ENCODE measurements around the gene TBPL1.
"Not testable (repeated sequence)": the region's sequence is repeated elsewhere in the genome, so short reads cannot be mapped to it uniquely, and the experiment has no call there.

The TBPL1 gene

GRCh38 chr6:133977983-133978895, 25.2 kb downstream of the TBPL1 start:
- no peak for DNase-seq

GRCh38 chr6:133978896-133979240, 25.8 kb downstream of the TBPL1 start:
- DNase-seq = no peak

- DNase-seq = not testable (repeated sequence)
Measured at GRCh38 chr6:133979269-133979963, 26.4 kb downstream of the TBPL1 start.

GRCh38 chr6:133980168-133980567, 27.1 kb downstream of the TBPL1 start:
- no peak for DNase-seq

- no peak for DNase-seq
Measured at GRCh38 chr6:133983099-133983939, 30.3 kb downstream of the TBPL1 start.

DNA sequence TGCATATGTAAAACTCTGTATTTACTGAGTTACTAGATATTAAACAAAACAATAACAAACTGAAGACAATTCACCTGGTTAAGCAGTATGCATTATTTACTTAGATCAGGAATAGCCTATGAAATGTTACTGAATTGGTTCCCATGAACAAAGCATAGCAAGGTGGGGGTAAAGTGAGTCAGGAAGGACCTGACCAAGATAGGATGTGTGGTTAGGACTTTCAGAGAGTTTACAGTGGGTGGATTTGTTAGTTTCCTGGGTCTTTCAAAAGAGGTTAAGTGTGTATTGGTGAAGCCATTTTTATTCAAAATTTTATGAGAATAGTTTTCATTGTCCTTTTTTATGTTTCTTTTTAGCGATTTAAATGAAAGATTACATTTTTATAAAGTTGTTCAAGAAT, 32.9 kb downstream of the TBPL1 start:
- DNase-seq = no peak

GRCh38 chr6:133986942-133987341, 33.9 kb downstream of the TBPL1 start:
- DNase-seq = no peak

GRCh38 chr6:133989525-133989924, 36.5 kb downstream of the TBPL1 start:
- no peak for DNase-seq

GRCh38 chr6:133990321-133990720, 37.3 kb downstream of the TBPL1 start:
- DNase-seq = no peak

GRCh38 chr6:133991096-133991593, 38.1 kb downstream of the TBPL1 start:
- DNase-seq = no peak

GRCh38 chr6:133992992-133993680, 40.1 kb downstream of the TBPL1 start:
- DNase-seq = no peak

DNA sequence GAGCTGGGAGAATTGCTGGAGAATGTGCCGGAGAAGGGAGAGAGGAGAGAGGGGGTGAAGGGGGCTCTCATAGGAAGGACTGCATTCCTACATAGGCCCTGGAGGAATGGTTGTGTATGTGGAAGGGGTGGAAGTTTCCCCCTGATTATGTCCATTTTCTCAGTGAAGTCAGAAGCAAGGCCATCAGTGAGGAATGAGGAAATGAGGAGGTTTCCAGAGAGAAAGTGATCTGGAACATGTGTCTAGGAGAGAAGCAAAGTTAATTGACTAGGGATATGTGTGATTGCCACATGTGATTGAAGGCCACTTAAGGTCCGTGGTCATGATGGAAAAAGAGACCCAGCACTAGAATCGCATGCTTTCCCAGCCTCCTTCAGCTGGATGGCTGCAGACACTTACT, 42.3 kb downstream of the TBPL1 start:
- no peak for DNase-seq

GRCh38 chr6:133995758-133996157, 42.7 kb downstream of the TBPL1 start:
- DNase-seq = no peak

DNA sequence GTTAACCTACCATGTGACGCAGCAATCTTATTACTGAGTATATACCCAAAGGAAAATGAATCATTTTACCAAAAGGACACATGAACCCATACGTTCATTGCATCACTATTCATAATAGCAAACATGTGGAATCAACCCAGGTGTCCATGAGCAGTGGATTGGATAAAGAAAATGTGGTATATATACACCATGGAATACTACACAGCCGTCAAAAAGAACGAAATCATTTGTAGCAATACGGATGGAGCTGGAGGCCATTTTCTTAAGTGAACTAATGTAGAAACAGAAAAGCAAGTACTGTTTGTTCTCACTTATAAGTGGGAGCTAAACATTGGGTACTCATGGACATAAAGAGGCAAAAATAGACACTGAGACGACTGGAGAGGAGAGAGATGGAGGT, 44.2 kb downstream of the TBPL1 start:
- DNase-seq = no peak

DNA sequence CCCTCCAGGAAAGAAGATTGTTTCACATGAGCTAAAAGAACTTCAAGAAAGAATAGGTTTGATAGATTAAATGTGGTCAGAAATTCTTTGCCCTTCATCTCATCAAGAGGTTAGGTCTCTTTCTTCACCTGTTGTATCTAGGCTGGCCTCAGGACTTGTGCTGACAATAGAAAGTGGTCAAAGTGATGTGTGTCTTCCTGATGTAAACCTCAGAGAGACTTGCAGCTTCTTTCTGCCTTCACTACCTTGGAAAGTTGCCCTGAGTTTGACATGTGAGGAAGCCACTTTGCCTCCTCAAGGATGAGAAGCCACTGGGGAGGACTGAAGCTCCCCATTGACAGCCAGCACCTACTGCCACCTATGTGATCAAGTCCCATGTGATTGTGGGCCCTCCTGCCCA, 46.3 kb downstream of the TBPL1 start:
- DNase-seq = no peak

- no peak for DNase-seq
Measured at GRCh38 chr6:134000443-134000842, 47.4 kb downstream of the TBPL1 start.

DNA sequence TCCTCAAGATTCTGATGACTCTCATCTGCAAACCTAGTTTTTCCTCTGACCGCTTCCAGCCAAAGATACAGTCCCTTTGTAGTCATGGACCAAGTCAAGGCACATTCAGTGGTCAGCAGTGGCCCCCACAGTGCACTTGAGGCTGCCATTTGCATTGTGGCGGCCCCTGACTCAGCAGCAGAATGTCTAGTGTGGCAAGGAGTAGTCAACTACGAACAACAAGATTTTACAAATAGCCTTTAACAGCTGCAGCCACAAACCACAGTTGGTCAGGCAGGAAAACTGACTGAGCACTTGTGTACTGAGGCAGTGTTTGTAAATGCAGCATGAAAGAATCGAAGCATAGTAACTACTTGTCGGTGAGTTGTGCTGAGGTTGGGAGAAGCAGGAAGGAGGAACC, 49.8 kb downstream of the TBPL1 start:
- DNase-seq = no peak

DNA sequence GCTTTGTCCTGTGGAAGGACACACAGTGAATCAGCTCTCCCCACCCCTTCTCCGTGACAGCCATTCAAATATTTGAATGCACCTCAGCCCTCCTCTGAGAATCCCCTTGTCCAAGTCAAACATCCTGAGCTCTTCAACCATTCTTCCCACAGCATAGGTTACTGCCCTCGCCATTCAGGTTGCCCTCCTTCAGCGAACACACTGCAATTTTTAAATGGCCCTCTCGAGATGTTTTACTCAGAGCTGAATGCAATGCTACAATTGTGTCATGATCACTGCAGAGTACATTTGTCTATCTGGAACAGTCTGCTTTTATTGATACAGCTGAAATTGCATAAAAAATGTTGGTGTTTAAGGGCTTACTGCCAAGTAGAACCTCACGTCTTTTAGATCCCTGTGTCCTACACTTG, 50.5 kb downstream of the TBPL1 start:
- no peak for DNase-seq

DNA sequence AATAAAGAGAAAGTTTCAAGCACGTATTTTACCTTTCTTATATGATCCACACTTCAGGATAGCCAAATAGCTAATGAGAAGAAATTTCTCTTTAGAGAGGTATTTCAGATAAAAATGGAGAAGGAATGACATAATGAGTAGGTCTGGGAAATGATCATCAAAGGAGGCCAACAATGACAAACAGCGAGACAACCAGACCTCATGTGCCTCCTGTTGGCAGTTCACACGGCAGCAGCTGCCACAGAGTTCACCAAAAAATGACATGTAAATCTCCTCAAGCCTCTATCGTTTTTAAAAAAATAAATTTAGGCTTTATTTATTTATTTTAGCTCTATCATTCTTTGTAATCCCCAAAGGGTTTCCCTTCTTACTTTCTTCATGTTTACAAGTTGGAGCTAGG, 51.7 kb downstream of the TBPL1 start:
- DNase-seq = no peak

DNA sequence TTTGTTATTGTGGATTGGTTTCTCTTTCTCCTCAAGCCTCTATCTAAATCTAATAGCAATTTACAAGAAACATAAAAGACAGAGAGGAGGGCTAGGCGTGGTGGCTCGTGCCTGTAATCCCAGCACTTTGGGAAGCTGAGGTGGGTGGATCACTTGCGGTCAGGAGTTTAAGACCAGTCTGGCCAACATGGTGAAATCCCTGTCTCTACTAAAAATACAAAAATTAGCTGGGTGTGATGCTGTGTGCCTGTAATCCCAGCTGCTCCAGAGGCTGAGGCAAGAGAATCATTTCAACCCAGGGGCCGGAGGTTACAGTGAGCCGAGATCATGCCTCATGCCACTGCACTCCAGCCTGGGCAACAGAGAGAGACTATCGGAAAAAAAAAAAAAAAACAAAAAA, 52.8 kb downstream of the TBPL1 start:
- DNase-seq = no peak

- DNase-seq = no peak
Measured at GRCh38 chr6:134007077-134007476, 54.1 kb downstream of the TBPL1 start.

DNA sequence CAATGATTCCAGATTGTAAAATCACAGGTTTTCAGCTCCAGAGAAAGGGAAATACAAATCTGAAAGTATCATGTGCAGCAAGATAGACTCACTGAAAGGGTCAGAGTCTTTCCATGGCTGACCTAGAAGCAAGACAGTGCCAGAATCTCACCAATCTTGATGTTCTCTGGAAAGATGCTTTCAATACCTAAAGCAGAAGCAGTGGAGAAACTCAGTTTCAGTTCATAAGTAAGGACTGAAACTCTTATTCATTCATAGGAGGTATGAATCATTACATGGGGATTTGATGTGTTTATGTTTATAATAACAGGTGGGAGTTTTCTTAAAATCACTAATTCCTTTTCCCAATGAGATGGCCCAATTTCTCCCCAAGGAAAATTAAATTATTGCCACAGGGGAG, 56.9 kb downstream of the TBPL1 start:
- no peak for DNase-seq

DNA sequence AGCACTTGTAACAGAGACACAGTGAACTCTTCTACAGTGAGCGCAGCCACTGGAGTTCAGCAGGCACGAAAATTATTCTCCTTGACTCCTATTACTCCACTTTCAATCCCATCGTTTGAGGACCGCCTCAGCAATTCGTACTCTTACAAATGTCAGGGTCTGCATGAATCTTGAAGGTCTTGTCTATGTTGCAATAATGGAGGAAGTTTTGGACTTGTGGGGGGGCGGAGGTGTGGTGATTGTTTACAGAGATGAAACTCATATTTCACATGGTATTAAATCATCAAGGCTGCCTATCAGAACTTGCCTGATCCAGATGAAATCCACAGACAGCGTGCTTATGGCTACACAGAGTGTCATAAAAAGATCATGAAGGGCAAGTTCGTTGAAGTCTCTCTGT, 57.4 kb downstream of the TBPL1 start:
- no peak for DNase-seq
